HEK293 (cell line): Measurements from ENCODE around the gene HIVEP2.

Experiments
- CTCF ChIA-PET: fragments of 350-600 bp; formaldehyde crosslinking; extraction: SDS; loops from one replicate; lab custom pipeline; 2021; ENCODE audit warnings: antibody characterized with exemption; lab: Yijun Ruan, JAX
- POLR2A ChIA-PET: fragments of 300-600 bp; formaldehyde crosslinking; extraction: SDS; loops from one replicate; lab custom pipeline; 2020; ENCODE audit warnings: antibody characterized with exemption, inconsistent platforms; lab: Yijun Ruan, JAX
- H3K27ac ChIP-seq: fragments of 200-500 bp; sonication (Bioruptor generic); 2 replicates; pipeline ENCODE4 v1.5.1; 2014; ENCODE audit warnings: low read depth, low read length, control low read depth, inconsistent platforms; ENCODE audit errors: extremely low read depth
- H3K36me3 ChIP-seq, 2 experiments: fragments of 200-500 bp in 1 of 2; sonication (Bioruptor generic) in 1 of 2; 1 replicate in 1 of 2; 2 replicates in 1 of 2; pipeline ENCODE4 v1.5.1; 2014 to 2017; ENCODE audit warnings: inconsistent platforms in 2 of 2, low read length in 2 of 2; ENCODE audit not compliant: control insufficient read depth in 2 of 2, insufficient read depth in 1 of 2
- H3K4me1 ChIP-seq: fragments of 200-500 bp; sonication (Bioruptor generic); 2 replicates; pipeline ENCODE4 v1.5.1; 2014; ENCODE audit warnings: mild to moderate bottlenecking, low read length, inconsistent platforms; ENCODE audit not compliant: control insufficient read depth, insufficient read depth
- H3K4me3 ChIP-seq: 2 replicates; pipeline ENCODE4 v1.5.1; 2011; ENCODE audit warnings: low read depth, mild to moderate bottlenecking, control low read depth, low read length, moderate library complexity
- H3K9me3 ChIP-seq: fragments of 200-500 bp; sonication (Bioruptor generic); 2 replicates; pipeline ENCODE4 v1.5.1; 2014; ENCODE audit warnings: low read depth, low read length, inconsistent platforms; ENCODE audit not compliant: control insufficient read depth, insufficient read depth
- BCL11B ChIP-seq: fragments of 450-650 bp; formaldehyde crosslinking; IDR thresholded peaks from 2 replicates; pipeline ENCODE4 v1.5.1; 2016; ENCODE audit warnings: low read depth, missing biosample characterization, missing genetic modification characterization
- GLIS2 ChIP-seq: fragments of 450-650 bp; formaldehyde crosslinking; IDR thresholded peaks from 2 replicates; pipeline ENCODE4 v1.5.1; 2016; ENCODE audit warnings: missing biosample characterization, missing genetic modification characterization
- IKZF3 ChIP-seq: fragments of 450-650 bp; IDR thresholded peaks from 2 replicates; pipeline ENCODE4 v1.5.0; 2018; ENCODE audit warnings: missing biosample characterization, mild to moderate bottlenecking, missing genetic modification characterization, moderate library complexity
- KLF1 ChIP-seq: fragments of 450-650 bp; formaldehyde crosslinking; IDR thresholded peaks from 2 replicates; pipeline ENCODE4 v1.5.1; 2016; ENCODE audit warnings: missing biosample characterization, missing genetic modification characterization
- KLF8 ChIP-seq: fragments of 450-650 bp; formaldehyde crosslinking; IDR thresholded peaks from 2 replicates; pipeline ENCODE4 v1.5.1; 2016; ENCODE audit warnings: missing biosample characterization, missing genetic modification characterization
- RBAK ChIP-seq: fragments of 450-650 bp; formaldehyde crosslinking; IDR thresholded peaks from 2 replicates; pipeline ENCODE4 v1.5.1; 2016; ENCODE audit warnings: missing biosample characterization, missing genetic modification characterization
- SP2 ChIP-seq: fragments of 450-650 bp; formaldehyde crosslinking; IDR thresholded peaks from 2 replicates; pipeline ENCODE4 v1.5.1; 2016; ENCODE audit warnings: missing biosample characterization, missing genetic modification characterization
- YY2 ChIP-seq: fragments of 450-650 bp; formaldehyde crosslinking; IDR thresholded peaks from 2 replicates; pipeline ENCODE4 v1.5.1; 2016; ENCODE audit warnings: missing biosample characterization, missing genetic modification characterization
- ZFHX2 ChIP-seq: fragments of 450-650 bp; formaldehyde crosslinking; conservative IDR thresholded peaks from 2 replicates; pipeline ENCODE4 v1.5.1; 2016; ENCODE audit warnings: missing biosample characterization, missing genetic modification characterization
- ZNF121 ChIP-seq: fragments of 450-650 bp; formaldehyde crosslinking; IDR thresholded peaks from 2 replicates; pipeline ENCODE4 v1.5.1; 2016; ENCODE audit warnings: missing biosample characterization, missing genetic modification characterization
- ZNF19 ChIP-seq: fragments of 450-650 bp; formaldehyde crosslinking; IDR thresholded peaks from 2 replicates; pipeline ENCODE4; 2016; ENCODE audit warnings: missing biosample characterization, missing genetic modification characterization, low read depth
- ZNF350 ChIP-seq: fragments of 450-650 bp; formaldehyde crosslinking; IDR thresholded peaks from 2 replicates; pipeline ENCODE4 v1.5.0; 2017; ENCODE audit warnings: missing biosample characterization, mild to moderate bottlenecking, missing genetic modification characterization
- ZNF530 ChIP-seq: fragments of 450-650 bp; formaldehyde crosslinking; IDR thresholded peaks from 2 replicates; pipeline ENCODE4 v1.5.1; 2016; ENCODE audit warnings: low read depth, missing biosample characterization, missing genetic modification characterization
- ZNF548 ChIP-seq: fragments of 450-650 bp; formaldehyde crosslinking; IDR thresholded peaks from 2 replicates; pipeline ENCODE4 v1.5.1; 2016; ENCODE audit warnings: missing biosample characterization, missing genetic modification characterization
- ZNF558 ChIP-seq: fragments of 450-650 bp; formaldehyde crosslinking; IDR thresholded peaks from 2 replicates; pipeline ENCODE4 v1.5.1; 2016; ENCODE audit warnings: missing biosample characterization, missing genetic modification characterization
- ZNF610 ChIP-seq: fragments of 450-650 bp; formaldehyde crosslinking; IDR thresholded peaks from 2 replicates; pipeline ENCODE4 v1.5.1; 2016; ENCODE audit warnings: missing biosample characterization, missing genetic modification characterization, borderline replicate concordance
- ZNF629 ChIP-seq: fragments of 450-650 bp; formaldehyde crosslinking; IDR thresholded peaks from 2 replicates; pipeline ENCODE4 v1.5.1; 2017; ENCODE audit warnings: missing biosample characterization, missing genetic modification characterization
- ZNF654 ChIP-seq: fragments of 450-650 bp; formaldehyde crosslinking; IDR thresholded peaks from 2 replicates; pipeline ENCODE4 v1.5.1; 2016; ENCODE audit warnings: low read depth, missing biosample characterization, missing genetic modification characterization
- TF ChIP-seq, protein P1 (sequence below): fragments of 450-650 bp; formaldehyde crosslinking; IDR thresholded peaks from 2 replicates; pipeline ENCODE4 v1.5.1; 2016; ENCODE audit warnings: missing biosample characterization, missing genetic modification characterization
- TF ChIP-seq, protein P2 (sequence below): fragments of 450-650 bp; formaldehyde crosslinking; IDR thresholded peaks from 2 replicates; pipeline ENCODE4 v1.5.1; 2016; ENCODE audit warnings: missing biosample characterization, missing genetic modification characterization
- TF ChIP-seq, protein P3 (sequence below): fragments of 450-650 bp; formaldehyde crosslinking; conservative IDR thresholded peaks from 2 replicates; pipeline ENCODE4 v1.5.1; 2016; ENCODE audit warnings: low read depth, missing biosample characterization, missing genetic modification characterization
- TF ChIP-seq, protein P4 (sequence below): fragments of 450-650 bp; formaldehyde crosslinking; IDR thresholded peaks from 2 replicates; pipeline ENCODE4 v1.5.1; 2016; ENCODE audit warnings: missing biosample characterization, missing genetic modification characterization
- TF ChIP-seq, protein P5 (sequence below): fragments of 450-650 bp; formaldehyde crosslinking; IDR thresholded peaks from 2 replicates; pipeline ENCODE4 v1.5.1; 2016; ENCODE audit warnings: missing biosample characterization, missing genetic modification characterization
- TF ChIP-seq, protein P6 (sequence below): fragments of 450-650 bp; formaldehyde crosslinking; IDR thresholded peaks from 2 replicates; pipeline ENCODE4 v1.5.1; 2016; ENCODE audit warnings: missing biosample characterization, missing genetic modification characterization

Gene HIVEP2

DNA sequence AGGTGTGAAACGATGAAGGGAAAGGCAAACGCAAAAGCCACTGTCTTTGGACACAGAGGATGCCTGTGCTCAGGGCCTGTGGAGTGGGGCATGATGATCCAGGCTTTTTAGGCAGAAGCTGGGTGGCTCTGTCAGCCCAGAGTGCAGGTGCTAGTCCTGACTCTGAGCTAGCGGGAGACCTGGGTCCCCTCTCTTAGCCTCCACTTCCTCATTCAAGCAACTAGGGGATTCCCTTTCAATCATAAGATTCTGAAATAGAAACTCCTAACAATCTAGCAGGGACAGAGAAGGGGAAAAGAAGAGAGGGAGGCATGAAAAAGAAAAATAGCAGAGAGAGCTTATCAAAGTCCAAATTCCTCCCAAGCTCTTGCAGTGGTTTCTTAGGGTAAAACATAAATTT is 7.6 kb upstream of the HIVEP2 start:
- TF ChIP-seq ZNF629 (no peak), ZNF19 (tag by site-specific recombination) (no peak), GLIS2 (no peak), ZNF530 (tag by site-specific recombination) (no peak), ZNF558 (tag by site-specific recombination) (no peak), KLF8 (tag by site-specific recombination) (no peak), ZFHX2 (no peak), IKZF3 (no peak), RBAK (tag by site-specific recombination) (no peak)
- TF ChIP-seq, protein P1, sequence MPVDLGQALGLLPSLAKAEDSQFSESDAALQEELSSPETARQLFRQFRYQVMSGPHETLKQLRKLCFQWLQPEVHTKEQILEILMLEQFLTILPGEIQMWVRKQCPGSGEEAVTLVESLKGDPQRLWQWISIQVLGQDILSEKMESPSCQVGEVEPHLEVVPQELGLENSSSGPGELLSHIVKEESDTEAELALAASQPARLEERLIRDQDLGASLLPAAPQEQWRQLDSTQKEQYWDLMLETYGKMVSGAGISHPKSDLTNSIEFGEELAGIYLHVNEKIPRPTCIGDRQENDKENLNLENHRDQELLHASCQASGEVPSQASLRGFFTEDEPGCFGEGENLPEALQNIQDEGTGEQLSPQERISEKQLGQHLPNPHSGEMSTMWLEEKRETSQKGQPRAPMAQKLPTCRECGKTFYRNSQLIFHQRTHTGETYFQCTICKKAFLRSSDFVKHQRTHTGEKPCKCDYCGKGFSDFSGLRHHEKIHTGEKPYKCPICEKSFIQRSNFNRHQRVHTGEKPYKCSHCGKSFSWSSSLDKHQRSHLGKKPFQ (tag by site-specific recombination) = no peak
- TF ChIP-seq, protein P2, sequence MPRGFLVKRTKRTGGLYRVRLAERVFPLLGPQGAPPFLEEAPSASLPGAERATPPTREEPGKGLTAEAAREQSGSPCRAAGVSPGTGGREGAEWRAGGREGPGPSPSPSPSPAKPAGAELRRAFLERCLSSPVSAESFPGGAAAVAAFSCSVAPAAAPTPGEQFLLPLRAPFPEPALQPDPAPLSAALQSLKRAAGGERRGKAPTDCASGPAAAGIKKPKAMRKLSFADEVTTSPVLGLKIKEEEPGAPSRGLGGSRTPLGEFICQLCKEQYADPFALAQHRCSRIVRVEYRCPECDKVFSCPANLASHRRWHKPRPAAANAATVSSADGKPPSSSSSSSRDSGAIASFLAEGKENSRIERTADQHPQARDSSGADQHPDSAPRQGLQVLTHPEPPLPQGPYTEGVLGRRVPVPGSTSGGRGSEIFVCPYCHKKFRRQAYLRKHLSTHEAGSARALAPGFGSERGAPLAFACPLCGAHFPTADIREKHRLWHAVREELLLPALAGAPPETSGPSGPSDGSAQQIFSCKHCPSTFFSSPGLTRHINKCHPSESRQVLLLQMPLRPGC (tag by site-specific recombination) = no peak
- TF ChIP-seq, protein P3, sequence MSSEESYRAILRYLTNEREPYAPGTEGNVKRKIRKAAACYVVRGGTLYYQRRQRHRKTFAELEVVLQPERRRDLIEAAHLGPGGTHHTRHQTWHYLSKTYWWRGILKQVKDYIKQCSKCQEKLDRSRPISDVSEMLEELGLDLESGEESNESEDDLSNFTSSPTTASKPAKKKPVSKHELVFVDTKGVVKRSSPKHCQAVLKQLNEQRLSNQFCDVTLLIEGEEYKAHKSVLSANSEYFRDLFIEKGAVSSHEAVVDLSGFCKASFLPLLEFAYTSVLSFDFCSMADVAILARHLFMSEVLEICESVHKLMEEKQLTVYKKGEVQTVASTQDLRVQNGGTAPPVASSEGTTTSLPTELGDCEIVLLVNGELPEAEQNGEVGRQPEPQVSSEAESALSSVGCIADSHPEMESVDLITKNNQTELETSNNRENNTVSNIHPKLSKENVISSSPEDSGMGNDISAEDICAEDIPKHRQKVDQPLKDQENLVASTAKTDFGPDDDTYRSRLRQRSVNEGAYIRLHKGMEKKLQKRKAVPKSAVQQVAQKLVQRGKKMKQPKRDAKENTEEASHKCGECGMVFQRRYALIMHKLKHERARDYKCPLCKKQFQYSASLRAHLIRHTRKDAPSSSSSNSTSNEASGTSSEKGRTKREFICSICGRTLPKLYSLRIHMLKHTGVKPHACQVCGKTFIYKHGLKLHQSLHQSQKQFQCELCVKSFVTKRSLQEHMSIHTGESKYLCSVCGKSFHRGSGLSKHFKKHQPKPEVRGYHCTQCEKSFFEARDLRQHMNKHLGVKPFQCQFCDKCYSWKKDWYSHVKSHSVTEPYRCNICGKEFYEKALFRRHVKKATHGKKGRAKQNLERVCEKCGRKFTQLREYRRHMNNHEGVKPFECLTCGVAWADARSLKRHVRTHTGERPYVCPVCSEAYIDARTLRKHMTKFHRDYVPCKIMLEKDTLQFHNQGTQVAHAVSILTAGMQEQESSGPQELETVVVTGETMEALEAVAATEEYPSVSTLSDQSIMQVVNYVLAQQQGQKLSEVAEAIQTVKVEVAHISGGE (tag by site-specific recombination) = no peak
- TF ChIP-seq, protein P4, sequence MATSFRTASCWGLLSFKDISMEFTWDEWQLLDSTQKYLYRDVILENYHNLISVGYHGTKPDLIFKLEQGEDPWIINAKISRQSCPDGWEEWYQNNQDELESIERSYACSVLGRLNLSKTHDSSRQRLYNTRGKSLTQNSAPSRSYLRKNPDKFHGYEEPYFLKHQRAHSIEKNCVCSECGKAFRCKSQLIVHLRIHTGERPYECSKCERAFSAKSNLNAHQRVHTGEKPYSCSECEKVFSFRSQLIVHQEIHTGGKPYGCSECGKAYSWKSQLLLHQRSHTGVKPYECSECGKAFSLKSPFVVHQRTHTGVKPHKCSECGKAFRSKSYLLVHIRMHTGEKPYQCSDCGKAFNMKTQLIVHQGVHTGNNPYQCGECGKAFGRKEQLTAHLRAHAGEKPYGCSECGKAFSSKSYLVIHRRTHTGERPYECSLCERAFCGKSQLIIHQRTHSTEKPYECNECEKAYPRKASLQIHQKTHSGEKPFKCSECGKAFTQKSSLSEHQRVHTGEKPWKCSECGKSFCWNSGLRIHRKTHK (tag by site-specific recombination) = no peak
- no peaks in the 10 kb centered on the region for H3K36me3 ChIP-seq

DNA sequence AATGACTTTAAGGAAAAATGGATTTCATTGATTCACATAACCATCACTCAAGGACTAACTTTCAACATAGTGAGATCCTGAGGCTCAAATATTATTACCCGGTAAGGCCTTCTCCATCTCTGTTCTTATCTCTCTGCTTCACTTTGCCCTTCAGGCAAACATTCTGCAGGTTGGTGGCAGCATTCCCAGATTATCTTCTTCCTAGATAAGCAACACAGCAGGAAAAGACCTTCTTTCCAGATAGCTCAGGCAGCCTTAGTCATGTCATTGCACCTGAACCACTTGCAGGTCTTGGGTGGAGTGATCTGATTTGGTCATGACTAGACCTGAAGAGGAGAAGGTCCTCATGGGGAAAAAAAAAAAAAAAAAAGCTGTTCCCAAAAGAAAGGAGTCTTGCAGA is 5.3 kb upstream of the HIVEP2 start:
- TF ChIP-seq ZNF121 (tag by site-specific recombination) (no peak), ZNF610 (tag by site-specific recombination) (no peak), ZNF548 (no peak), ZNF350 (tag by site-specific recombination) (no peak), KLF1 (no peak), YY2 (tag by site-specific recombination) (no peak), SP2 (tag by site-specific recombination) (no peak), BCL11B (tag by site-specific recombination) (no peak), ZNF654 (tag by site-specific recombination) (no peak)
- TF ChIP-seq, protein P5, sequence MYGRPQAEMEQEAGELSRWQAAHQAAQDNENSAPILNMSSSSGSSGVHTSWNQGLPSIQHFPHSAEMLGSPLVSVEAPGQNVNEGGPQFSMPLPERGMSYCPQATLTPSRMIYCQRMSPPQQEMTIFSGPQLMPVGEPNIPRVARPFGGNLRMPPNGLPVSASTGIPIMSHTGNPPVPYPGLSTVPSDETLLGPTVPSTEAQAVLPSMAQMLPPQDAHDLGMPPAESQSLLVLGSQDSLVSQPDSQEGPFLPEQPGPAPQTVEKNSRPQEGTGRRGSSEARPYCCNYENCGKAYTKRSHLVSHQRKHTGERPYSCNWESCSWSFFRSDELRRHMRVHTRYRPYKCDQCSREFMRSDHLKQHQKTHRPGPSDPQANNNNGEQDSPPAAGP (tag by site-specific recombination) = no peak
- TF ChIP-seq, protein P6, sequence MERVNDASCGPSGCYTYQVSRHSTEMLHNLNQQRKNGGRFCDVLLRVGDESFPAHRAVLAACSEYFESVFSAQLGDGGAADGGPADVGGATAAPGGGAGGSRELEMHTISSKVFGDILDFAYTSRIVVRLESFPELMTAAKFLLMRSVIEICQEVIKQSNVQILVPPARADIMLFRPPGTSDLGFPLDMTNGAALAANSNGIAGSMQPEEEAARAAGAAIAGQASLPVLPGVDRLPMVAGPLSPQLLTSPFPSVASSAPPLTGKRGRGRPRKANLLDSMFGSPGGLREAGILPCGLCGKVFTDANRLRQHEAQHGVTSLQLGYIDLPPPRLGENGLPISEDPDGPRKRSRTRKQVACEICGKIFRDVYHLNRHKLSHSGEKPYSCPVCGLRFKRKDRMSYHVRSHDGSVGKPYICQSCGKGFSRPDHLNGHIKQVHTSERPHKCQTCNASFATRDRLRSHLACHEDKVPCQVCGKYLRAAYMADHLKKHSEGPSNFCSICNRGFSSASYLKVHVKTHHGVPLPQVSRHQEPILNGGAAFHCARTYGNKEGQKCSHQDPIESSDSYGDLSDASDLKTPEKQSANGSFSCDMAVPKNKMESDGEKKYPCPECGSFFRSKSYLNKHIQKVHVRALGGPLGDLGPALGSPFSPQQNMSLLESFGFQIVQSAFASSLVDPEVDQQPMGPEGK (tag by site-specific recombination) = no peak
- 0 out of 2 replicates have a peak, but pooled peaks cover 3% of the 10 kb centered on the region for H3K4me1 ChIP-seq
- H3K27ac ChIP-seq = no peak overlapping the region
- no peaks in the 10 kb centered on the region for H3K36me3 ChIP-seq
- H3K4me3 ChIP-seq = no peak overlapping the region
- H3K9me3 ChIP-seq = no peaks in the 10 kb centered on the region
- POLR2A ChIA-PET = no interaction called here
- CTCF ChIA-PET = no interaction called here

More for the DNA sequence above, 7.6 kb upstream of the HIVEP2 start:
- ChIA-PET CTCF (interaction anchor here (0.6 kb wide), 1 partner anchor 52 kb away, joined by 3 read pairs; no protein-coding TSS in a partner anchor), POLR2A (no interaction called here)
- no peak overlapping the region for H3K27ac ChIP-seq
- H3K4me3 ChIP-seq = no peak overlapping the region
- 0 out of 2 replicates have a peak, but pooled peaks cover 3% of the 10 kb centered on the region for H3K4me1 ChIP-seq
- H3K9me3 ChIP-seq = no peaks in the 10 kb centered on the region
